NCI-H2196 treated with DMSO at 0.1 percent for 48 hours (cell line): ENCODE data around the gene TRIM26.

Source experiments
- DNase-seq: peaks from one replicate; lab custom pipeline; 2025; ENCODE audit not compliant: unreplicated experiment; lab: John Stamatoyannopoulos, UW

TRIM26 gene

GRCh38 chr6:30211899-30212298, 1.3 kb downstream of the TRIM26 start:
- DNase-seq = no peak

DNA sequence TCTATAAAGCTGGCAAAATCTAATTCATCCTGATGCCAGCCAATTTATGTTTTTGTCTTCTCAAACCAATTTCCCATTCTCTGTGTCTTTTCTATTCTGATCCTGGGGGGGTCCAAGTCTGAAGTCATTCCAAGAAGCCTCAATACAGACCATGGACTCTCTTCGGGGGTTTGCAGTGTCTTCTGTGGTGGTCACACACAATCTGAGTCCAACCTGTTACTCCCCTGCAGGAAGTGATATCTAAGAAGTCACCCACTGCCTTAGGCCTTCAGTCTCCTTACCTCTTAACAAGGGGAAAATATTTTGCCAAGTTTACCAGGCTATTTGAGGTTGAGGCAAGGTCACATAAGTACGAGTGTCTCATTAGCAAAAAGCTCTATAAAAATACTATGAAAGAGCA, 1.9 kb downstream of the TRIM26 start:
- DNase-seq = no peak

DNA sequence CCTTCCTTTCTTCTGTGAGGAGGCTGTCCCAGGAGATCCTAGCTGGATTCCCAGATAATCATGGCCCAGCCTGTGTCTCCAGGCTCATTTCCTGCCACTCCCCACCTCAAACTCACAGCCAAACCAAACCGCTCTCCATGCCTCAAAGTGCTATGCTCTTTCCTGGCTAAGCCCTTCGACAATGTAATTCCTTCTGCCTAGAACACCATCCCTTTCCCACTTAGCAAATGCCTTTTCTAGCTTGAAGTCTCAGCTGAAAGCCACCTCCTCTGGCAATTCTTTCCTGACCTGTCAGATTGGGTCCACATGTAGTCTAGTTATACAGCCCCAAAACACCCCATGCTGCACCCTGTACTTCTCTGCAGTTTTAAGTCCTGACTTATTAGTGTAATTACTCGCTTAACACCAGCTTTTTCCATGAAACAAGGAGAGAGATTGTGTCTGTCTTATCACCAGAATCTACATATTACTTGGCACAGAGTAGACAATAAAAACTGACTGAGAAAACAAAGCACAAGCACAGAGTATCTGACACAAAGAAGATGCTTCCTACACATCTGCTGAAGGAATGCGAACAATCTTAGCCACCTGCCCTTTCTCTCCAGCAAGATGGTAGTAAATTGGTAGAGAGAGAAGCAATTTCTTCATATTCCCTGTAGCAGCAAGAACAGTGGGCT, 5.4 kb downstream of the TRIM26 start:
- no peak for DNase-seq

DNA sequence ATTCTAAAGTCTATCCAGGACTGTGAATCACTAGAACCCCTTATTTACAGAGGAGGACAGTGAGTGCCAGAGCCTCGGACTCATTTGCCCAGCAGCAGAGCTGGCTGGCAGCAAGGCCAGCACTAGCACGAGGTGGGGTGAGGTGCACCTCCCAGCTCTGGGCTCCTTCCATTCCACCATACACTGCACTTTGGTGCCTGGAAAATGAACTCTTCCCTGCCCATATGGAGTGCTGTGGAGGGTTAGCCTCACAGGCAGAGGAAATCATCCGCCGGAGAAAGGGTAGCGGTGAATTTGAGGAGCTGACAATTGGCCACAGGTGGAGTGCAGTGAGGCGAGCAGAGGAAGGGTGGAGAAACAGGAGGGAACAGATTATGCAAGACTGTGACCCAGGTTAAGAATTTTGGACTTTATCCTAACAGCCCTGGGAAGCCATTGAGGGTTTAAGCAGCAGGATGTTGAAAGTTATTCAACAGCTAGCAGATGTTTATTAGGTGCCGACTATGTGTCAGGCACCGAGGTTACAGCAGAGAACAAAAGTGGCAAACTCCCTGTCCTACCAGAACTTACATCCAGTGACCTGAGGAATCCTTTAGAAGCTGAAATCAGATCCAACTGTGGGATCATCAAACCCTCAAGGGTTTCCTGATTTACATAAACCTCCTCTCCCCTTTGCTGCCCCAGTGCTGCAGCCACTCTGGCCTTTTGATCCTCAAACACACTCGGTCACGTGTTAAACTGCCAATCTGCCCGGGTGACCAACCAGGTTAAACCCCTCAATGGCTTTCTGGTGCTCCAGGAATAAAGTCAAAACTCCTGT, 6.2 kb downstream of the TRIM26 start:
- no peak for DNase-seq

DNA sequence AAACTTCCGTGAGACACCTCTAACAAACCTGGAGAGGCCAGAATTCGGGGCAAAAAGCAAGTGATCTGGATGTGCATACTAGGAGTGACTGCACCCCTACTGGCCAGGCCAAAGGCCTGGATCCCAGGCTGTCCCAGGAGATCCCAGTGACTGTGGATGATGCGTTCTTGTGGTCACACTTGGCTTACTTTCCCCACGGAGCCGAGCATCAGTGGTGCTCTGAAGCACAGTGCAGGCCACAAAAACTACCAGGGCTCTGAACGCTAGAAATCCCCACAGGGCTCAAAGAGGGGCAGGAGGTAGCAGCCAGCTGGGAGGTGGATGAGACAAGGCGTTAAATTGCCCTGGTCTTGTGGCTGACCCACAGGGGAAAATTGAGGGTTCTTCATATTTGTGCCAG, 7.1 kb downstream of the TRIM26 start:
- DNase-seq = no peak

GRCh38 chr6:30204116-30204515, 9.1 kb downstream of the TRIM26 start:
- DNase-seq = no peak

GRCh38 chr6:30202366-30202765, 10.8 kb downstream of the TRIM26 start:
- no peak for DNase-seq

DNA sequence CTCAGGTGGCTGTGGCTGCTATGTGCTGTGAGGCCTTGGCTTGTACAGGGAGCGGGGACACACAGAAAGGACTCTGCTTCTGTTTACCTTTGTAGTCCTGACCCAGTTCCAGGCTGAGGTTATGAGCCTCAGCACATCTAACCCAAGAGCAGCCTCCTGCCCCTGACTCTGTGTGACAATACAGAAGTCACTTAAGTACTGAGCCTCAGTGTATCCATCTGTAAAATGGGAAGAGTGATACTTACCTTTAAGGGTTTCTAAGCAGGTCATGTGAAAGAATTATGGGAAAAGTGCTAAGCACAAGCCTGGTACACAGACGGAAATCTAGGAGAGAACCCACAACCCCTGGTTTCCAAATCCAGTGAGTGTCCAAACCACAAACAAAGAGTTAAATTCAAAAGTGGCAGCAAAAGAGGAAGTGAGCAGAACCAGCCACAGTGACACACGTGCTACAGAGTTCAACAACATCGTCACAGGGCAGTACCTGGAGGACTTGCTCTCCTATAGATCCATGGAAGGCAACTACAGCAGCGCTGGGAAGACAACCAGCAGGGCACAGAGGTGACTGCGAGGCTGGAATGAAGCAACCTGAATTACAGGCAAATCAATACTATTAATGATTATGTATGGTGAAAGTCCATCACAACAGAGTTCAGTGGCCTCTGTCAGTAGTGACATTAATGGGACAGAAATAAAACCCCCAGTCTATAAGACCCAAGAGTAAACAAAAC, 12.5 kb downstream of the TRIM26 start:
- DNase-seq = no peak

- DNase-seq = no peak
These were observed 14.8 kb downstream of the TRIM26 start for GRCh38 chr6:30198166-30199084.

GRCh38 chr6:30196376-30196775, 16.8 kb downstream of the TRIM26 start:
- no peak for DNase-seq

DNA sequence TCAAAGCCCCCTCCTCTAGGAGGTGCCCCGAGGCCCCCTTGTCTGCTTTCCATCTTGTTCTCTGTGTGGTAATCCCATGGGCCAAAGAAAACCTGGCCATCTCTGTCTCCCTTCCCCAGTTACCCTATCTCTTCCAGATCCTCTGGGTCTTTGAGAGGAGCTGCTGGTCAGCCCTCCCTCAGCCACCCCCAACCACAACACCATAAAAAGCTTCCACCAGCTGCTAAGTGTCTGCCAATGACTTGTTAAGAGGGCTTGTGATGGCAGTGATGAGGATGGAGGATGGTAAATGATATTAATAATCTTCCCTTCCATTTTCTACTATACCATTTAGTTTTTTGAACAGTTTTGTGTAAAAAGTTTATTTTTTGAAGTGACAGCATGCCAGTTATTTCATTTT, 17.3 kb downstream of the TRIM26 start:
- DNase-seq = no peak

DNA sequence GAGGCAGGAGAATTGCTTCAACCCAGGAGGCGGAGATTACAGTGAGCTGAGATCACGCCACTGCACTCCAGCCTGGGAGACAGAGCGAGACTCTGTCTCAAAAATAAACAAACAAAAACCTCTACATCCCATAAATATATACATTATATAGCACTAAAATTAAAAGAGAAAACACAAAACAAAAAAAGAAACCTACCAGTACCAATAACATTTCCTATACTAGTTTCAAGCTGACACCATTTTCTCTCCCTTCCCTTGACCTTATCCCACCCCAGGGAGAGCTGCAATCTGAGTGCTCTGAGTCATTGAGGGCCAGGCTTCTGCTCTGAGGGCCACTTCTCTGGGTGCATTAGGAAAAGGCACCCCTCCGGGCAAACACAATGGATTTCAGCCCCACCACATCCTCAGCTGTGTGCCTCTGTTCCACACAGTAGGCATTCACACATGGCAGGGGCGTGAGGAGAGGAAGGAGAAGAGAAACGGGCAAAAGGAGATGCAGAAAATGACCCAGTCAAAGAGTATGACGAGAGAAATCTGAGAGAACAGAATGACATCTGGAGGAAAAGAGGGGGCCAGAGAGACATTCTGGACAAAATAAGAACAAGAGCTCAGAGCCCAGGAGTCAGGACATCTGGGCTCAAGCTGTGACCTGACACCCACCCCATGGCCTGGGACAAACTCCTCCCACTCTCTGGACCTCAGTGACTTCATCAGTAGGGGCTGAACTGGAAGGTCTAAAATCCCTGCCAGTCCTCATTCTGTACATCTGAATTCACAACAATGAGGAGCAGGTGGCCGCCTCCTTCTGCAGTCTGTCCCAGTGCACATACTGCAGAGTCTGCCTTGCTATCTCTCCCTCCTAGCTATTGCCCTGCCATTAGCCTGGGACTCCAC, 18.2 kb downstream of the TRIM26 start:
- DNase-seq = no peak

- DNase-seq = no peak
These were observed 21.1 kb downstream of the TRIM26 start for GRCh38 chr6:30192076-30192475.

- no peak for DNase-seq
These were observed 24.7 kb downstream of the TRIM26 start for GRCh38 chr6:30188541-30188940.

DNA sequence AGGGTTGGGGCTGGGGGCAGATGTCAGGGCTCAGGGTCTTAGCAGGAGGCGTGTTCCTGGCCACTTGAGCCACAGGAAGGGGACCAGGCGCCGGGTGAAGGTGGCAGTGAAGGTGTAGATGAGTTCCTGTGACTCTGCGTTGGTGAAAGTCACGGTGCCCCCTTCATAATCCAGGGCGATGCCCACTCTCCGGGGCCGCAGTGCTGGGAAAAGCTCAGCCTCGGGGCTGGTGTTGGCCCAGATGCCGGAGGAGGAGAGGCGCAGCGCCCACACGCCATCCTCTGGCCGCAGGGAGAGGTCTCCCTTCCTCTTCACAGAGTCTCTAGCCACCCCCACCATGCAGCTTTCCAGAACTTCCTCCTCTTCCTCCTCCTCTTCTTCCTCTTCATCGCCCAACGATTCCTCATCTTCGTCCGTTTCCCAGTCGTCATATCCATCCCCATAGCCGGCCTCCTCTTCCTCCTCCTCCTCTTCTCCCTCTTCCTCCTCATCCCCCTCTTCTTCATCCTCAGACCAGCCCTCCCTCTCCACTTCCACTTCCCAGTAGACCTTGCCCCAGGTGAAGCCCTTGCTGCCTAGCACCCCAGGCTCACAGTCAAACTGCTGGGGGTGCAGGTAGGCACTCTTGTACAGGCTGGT, 27.2 kb downstream of the TRIM26 start:
- DNase-seq = no peak

DNA sequence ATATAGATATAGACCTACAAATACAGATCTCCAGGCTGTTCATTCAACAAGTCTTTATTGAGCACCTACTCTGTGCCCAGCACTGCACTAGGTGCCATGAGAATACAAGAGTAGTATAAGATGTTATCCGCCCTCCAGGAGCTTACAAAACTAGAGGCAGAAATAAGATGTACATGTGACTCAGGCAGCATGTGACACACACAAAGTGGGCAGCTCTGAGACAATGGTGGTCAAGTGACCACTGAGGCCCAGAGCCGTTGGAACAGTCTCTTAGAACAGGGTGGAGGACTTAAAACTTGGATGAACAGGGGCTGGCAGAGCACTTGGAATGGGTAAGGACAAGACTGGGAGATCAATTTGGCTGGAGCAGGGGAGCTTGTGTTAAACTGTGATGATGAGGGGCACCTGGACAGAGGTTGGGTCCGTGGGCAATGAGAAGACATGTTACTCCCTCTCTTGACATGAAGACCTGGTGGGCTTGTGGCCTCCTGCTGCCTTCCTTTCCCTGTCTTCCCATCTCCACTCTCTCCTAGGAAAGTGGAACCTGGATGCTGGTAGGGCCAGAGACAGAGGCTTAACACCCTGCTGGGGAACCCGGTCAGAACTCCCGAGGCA, 28.7 kb downstream of the TRIM26 start:
- DNase-seq = no peak

GRCh38 chr6:30180145-30180544, 33.1 kb downstream of the TRIM26 start:
- no peak for DNase-seq

DNA sequence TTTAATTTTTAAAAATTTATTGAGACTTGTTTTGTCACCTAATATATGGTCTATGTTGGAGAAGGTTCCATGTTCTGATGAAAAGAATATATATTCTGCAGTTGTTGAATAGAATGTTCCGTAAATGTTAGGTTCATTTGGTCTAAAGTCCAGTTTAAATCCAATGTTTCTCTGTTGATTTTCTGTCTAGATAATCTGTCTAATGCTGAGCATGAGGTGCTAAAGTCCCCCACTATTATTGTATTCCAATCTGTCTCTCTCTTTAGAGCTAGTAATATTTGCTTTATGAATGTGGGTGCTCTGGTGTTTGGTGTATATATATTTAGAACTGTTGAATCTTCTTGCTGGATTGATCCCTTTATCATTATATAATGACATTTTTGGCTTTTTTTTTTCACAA, 34.4 kb downstream of the TRIM26 start:
- DNase-seq = no peak

- DNase-seq = no peak
These were observed 37.4 kb downstream of the TRIM26 start for GRCh38 chr6:30175765-30176164.
